Right lung (tissue), 10 donors: Measurements from ENCODE around the gene ARHGEF17. TPM values are rescaled to one million over a fixed set of nuclear protein-coding genes. Genes with fewer than 3 reads are reported as not detected.

Experiments
- DNase-seq, 2 donors: peaks; one replicate each; pipeline ENCODE4 v3.0.0-alpha.2; 2013
- long read RNA-seq, 8 donors: transcript quantifications; one replicate each; lab custom pipeline, GENCODE V29; 2026
- polyA plus RNA-seq, 5 donors: library from polyadenylated mRNA; unstranded; fragments of 120-200 nt; gene quantifications; one replicate each; pipeline versions ENCODE4 v1.2.1 to v1.2.3, GENCODE V29; 2013; ENCODE audit warnings: inconsistent platforms in 1 of 5, low replicate concordance in 1 of 5; ENCODE audit not compliant: insufficient read length in 5 of 5, insufficient read depth in 1 of 5

ARHGEF17 gene, protein sequence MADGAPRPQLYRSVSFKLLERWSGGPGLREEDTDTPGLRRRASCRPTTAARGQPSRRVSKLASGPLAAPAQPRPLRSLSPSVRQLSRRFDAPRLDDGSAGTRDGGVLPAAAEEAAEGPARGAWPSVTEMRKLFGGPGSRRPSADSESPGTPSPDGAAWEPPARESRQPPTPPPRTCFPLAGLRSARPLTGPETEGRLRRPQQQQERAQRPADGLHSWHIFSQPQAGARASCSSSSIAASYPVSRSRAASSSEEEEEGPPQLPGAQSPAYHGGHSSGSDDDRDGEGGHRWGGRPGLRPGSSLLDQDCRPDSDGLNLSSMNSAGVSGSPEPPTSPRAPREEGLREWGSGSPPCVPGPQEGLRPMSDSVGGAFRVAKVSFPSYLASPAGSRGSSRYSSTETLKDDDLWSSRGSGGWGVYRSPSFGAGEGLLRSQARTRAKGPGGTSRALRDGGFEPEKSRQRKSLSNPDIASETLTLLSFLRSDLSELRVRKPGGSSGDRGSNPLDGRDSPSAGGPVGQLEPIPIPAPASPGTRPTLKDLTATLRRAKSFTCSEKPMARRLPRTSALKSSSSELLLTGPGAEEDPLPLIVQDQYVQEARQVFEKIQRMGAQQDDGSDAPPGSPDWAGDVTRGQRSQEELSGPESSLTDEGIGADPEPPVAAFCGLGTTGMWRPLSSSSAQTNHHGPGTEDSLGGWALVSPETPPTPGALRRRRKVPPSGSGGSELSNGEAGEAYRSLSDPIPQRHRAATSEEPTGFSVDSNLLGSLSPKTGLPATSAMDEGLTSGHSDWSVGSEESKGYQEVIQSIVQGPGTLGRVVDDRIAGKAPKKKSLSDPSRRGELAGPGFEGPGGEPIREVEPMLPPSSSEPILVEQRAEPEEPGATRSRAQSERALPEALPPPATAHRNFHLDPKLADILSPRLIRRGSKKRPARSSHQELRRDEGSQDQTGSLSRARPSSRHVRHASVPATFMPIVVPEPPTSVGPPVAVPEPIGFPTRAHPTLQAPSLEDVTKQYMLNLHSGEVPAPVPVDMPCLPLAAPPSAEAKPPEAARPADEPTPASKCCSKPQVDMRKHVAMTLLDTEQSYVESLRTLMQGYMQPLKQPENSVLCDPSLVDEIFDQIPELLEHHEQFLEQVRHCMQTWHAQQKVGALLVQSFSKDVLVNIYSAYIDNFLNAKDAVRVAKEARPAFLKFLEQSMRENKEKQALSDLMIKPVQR (N-terminal part only)
- 10 to 100 TPM; 54.0 to 91.6 (median 85.9) TPM for polyA plus RNA-seq
- long read RNA-seq, donor 1, full-length matches to known transcripts, result 6 of 17 reads
- long read RNA-seq, donor 1, partial matches to known transcripts, result 11 of 17 reads
- long read RNA-seq, donor 1, other reads (novel, unspliced or antisense), result 0 of 17 reads
- long read RNA-seq, donor 2, full-length matches to known transcripts, result 4 of 25 reads
- long read RNA-seq, donor 2, partial matches to known transcripts, result 21 of 25 reads
- long read RNA-seq, donor 2, other reads (novel, unspliced or antisense), result 0 of 25 reads
- long read RNA-seq, donor 3, partial matches to known transcripts, result 0 of 2 reads
- long read RNA-seq, donor 3, other reads (novel, unspliced or antisense), result 0 of 2 reads
- long read RNA-seq, donor 4, full-length matches to known transcripts, result 3 of 3 reads
- long read RNA-seq, donor 4, partial matches to known transcripts, result 0 of 3 reads
- long read RNA-seq, donor 4, other reads (novel, unspliced or antisense), result 0 of 3 reads
- long read RNA-seq, donor 5, partial matches to known transcripts, result 5 of 10 reads
- long read RNA-seq, donor 5, other reads (novel, unspliced or antisense), result 0 of 10 reads
- long read RNA-seq, donor 6, full-length matches to known transcripts, result 7 of 13 reads
- long read RNA-seq, donor 6, partial matches to known transcripts, result 6 of 13 reads
- long read RNA-seq, donor 6, other reads (novel, unspliced or antisense), result 0 of 13 reads
- long read RNA-seq, donor 7, partial matches to known transcripts, result 28 of 32 reads
- long read RNA-seq, donor 7, other reads (novel, unspliced or antisense), result 0 of 32 reads
- long read RNA-seq, donor 8, partial matches to known transcripts, result 0 of 2 reads
- long read RNA-seq, donor 8, other reads (novel, unspliced or antisense), result 0 of 2 reads

DNA sequence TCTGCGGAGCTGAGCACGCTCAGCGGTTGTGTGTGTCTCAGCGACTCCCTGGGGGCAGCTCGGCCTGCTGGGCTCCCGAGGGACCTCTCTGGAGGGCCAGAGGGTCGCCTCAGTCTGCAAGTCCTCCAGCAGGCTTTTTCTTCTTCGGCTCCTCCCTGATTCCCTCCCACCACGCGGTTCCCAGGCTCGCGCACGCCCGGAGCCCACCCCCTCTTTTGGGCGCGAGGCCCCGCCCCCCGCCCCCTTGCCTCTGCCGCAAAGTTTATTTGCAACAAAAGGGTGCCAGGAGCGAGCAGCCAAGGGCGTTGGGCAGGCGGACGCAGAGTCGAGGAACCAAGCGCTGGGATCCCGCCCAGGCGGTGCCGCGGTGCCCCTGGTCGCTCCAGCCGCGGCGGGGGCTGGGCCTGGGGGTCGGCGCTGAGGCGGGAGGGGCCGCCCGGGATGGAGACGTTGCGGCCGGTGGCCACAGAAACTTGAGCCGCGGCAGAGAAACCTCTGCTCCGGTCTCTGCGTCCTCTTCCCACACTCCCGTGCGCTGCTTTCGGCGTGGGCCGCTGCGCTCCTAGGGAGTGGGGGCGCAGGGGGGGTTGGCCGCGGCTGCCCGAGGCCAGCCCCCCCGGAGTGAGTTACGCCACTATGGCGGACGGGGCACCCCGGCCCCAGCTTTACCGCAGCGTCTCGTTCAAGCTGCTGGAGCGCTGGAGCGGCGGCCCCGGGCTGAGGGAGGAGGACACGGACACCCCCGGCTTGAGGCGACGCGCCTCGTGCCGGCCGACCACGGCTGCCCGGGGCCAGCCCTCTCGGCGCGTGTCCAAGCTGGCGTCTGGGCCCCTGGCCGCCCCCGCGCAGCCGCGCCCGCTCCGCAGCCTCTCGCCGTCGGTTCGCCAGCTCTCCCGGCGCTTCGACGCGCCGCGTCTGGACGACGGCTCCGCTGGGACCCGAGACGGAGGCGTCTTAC is at the start of gene ARHGEF17:
TSS of gene ARHGEF17 (plus strand) at position 274 of the 958 bp plus-strand sequence. CDS start at position 637, 363 bp downstream.
- DNase-seq, result peak; percentile 88 to 92

DNA sequence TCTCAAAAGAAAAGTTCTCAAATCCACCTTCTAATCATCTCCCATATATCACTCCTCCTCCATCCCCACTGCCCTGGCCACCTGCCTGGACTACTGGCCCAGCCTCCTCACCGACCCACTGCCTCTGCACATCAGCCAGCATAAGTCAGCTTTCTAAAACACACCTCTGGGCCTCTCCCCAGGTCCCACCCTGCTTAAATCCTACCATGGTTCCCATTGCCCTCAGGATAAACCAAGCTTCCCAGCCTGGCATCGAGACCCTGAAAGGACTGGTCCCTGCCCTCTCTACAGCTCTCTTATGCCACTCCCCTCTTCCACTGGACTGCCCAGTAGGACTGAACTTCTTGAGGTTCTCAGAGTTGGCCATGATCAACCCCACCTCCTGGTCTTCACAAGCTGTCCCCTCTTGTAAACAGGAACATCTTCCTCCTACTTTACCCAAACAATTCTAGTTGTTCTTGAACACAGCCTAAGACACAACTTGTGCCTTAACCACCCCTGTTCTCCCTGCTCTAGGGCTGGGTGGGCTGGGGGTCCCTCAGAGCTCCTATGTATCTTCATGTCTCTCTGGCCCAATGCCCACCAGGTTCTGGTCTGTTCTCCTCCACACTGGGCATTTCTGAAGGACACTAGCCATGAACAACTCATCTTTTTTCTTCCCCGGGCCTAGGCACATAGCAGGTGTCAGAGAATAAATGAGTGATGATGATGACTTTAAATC is 48.5 kb upstream of the ARHGEF17 start:
- DNase-seq, result no peak

GRCh38 chr11:73260127-73260457 is 48.0 kb upstream of the ARHGEF17 start:
- no peak for DNase-seq

DNA sequence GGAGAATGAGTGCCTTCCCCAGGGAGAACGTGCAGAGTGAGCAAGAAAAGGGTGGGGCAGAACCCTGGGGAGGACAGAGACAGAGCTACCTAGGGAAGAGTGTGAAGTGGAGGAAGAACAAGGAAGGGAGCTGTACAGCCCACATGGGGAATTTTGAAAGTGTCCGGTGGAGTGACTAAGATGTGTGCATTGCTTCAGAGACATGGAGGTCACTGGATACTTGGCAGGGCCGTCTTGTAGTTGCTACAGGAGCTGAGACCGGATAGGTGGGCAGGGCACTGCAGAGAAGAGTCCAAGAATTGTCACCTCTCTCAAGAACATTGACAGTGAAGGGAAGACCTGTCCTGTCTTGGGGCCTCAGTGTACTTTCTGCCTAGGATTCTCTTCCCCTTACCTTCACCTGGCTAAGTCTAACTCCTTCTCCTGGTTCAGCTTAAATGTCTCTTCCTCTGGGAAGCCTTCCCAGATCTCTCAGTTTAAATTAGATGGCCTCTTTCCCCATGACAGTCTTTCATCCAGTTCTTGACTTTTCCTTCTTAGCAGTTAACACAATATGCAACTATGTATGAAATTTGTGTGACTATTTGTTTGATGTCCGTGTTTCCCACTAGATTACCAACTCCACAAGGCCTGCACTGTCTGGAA is 45.1 kb upstream of the ARHGEF17 start:
- DNase-seq, result no peak

GRCh38 chr11:73263640-73264039 is 44.4 kb upstream of the ARHGEF17 start:
- no peak for DNase-seq

DNA sequence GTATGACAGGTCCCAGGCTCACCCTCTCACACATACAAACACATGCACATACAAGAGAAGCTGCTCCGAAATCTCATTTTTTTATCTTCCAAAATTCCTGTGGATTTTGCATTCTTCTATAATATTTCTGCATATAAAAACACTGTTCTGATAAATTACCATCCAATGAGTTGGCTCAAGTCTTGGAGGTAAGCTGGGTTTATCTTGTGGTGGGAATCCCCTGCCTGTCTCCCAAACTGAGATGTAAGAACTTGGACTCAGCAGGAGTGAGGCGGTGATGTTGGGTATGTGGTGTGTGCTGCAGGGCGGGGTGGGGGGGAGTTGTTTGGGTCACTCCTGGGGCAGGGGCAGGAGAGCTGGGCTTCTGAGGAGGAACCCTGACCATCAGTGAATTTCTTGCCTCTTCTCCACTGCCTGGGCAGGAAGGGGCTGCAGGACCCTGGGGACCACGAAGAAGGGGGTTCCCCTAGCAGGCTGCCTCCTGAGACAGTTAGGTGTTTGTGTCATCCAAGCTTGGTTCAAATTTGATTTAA is 42.7 kb upstream of the ARHGEF17 start:
- no peak for DNase-seq

GRCh38 chr11:73265853-73266645 is 42.0 kb upstream of the ARHGEF17 start:
- DNase-seq, result no peak

DNA sequence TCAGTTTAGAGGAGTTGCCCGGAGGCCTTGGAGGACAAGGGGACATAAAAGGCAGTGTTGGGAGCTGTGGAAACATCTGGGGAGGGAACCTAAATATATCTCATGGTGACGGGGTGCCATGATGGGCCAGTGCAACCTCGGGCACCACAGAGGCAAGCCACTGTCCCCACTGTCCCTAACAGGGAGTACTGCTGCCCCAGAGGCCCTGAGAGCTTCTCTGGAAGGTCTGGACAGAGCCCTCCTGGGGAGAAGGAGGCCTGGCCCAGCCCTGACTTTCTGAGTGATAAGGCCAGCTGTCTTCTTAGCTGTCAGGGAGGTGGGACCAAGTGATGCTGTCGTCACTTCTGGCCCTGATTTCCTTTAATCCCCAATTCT is 41.4 kb upstream of the ARHGEF17 start:
- no peak for DNase-seq

GRCh38 chr11:73267122-73267846 is 40.8 kb upstream of the ARHGEF17 start:
- DNase-seq, result no peak

DNA sequence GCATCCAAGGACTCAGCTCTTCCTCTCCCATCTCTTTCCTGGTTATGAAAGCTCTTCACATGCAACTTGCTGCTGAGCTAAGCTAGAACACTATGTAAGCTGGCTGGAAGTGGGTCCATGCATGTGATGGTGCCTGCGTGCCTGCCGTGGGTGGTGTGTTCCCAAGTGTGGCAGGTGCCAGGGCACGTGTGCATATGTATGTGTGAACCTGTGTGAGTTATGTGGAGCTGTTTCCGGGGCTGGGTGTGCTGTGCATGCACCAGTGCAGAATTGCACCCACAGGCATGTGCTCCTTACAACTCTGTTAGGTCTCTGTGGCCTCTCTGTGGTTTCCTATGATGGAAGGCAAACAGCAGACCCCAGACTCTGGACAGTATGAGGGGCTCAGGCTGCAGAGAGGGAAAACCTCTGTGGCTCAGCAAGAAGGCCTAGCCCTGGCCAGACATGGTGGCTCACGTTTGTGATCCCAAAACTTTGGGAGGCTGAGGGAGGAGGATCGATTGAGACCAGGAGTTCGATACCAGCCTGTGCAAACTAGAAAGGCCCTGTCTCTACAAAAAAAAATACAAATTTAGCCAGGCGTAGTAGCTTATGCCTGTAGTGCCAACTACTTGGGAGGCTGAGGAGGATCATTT is 40.1 kb upstream of the ARHGEF17 start:
- DNase-seq, result no peak

DNA sequence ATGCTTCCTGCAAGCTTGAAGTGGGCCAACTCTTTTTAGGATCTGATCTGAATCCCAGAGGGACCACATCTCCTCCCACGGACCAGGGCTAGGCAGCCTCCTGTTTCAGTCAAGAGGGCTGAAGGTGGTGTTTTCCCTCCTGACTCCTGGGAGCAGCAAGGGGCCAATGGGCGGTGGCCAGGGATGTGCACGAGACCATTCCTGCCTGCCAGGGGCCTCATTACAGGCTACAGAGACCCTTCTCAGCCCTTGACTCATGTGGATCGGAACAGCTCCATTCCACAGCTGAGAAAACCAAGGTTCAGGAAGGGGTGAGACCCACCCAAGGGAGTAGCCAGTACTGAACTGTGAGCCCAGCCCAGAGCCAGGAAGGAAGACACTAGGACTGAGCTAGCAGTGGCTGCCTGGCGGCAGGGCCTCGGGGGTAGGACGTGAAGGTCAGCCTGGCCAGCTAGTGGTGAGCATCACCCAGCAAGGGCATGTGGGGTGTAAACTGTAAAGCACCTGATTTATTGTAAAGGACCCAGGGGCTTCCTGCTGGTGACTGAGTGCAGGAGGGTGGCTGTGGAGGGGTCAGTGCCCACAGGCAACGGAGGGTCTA is 39.3 kb upstream of the ARHGEF17 start:
- DNase-seq, result no peak

GRCh38 chr11:73269459-73270015 is 38.5 kb upstream of the ARHGEF17 start:
- DNase-seq, result peak; percentile 39 to 45

GRCh38 chr11:73270016-73270854 is 37.8 kb upstream of the ARHGEF17 start:
- no peak for DNase-seq
